HuH-7.5 (cell line): ENCODE results near the gene PPIL6.
A peak's percentile ranks its signal among the peaks of the same experiment; 100 is the strongest.
"Not testable (repeated sequence)": the region's sequence is repeated elsewhere in the genome, so short reads cannot be mapped to it uniquely, and the experiment has no call there.

Source experiments
- DNase-seq: peaks from one replicate; pipeline ENCODE4 v3.0.0; 2011; ENCODE audit warnings: low spot score

PPIL6 gene

GRCh38 chr6:109396046-109396718, 44.2 kb downstream of the PPIL6 start:
- no peak for DNase-seq

GRCh38 chr6:109393886-109394281, 46.5 kb downstream of the PPIL6 start:
- no peak for DNase-seq

- no peak for DNase-seq
Observed at GRCh38 chr6:109393157-109393885, 47.1 kb downstream of the PPIL6 start.

- no peak for DNase-seq
Observed at GRCh38 chr6:109389650-109390274, 50.7 kb downstream of the PPIL6 start.

GRCh38 chr6:109388265-109388664, 52.2 kb downstream of the PPIL6 start:
- no peak for DNase-seq

GRCh38 chr6:109383438-109383940, 56.9 kb downstream of the PPIL6 start:
- no peak for DNase-seq

GRCh38 chr6:109382576-109383437, 57.6 kb downstream of the PPIL6 start:
- DNase-seq = peak; percentile 86

- DNase-seq = peak; percentile 91
Observed at GRCh38 chr6:109381747-109382575, 58.5 kb downstream of the PPIL6 start, which contains the start of gene CD164. TSS of gene CD164 (minus strand) at chr6:109382467. CDS start at chr6:109382378, 89 bp downstream.

- DNase-seq = peak; percentile 27
Observed at GRCh38 chr6:109381061-109381746, 59.2 kb downstream of the PPIL6 start.

GRCh38 chr6:109379711-109380110, 60.7 kb downstream of the PPIL6 start:
- DNase-seq = peak; percentile 14

- DNase-seq = no peak
Observed at GRCh38 chr6:109377717-109378116, 62.7 kb downstream of the PPIL6 start.

GRCh38 chr6:109374326-109374892, 66.0 kb downstream of the PPIL6 start:
- DNase-seq = no peak

GRCh38 chr6:109373762-109374161, 66.7 kb downstream of the PPIL6 start:
- DNase-seq = no peak

GRCh38 chr6:109373331-109373730, 67.1 kb downstream of the PPIL6 start:
- no peak for DNase-seq

- DNase-seq = no peak
Observed at GRCh38 chr6:109372130-109372529, 68.3 kb downstream of the PPIL6 start.

GRCh38 chr6:109370792-109371191, 69.6 kb downstream of the PPIL6 start:
- DNase-seq = no peak

GRCh38 chr6:109370336-109370735, 70.1 kb downstream of the PPIL6 start:
- DNase-seq = no peak

GRCh38 chr6:109369728-109370127, 70.7 kb downstream of the PPIL6 start:
- DNase-seq = no peak

- DNase-seq = not testable (repeated sequence)
Observed at GRCh38 chr6:109364382-109365078, 75.9 kb downstream of the PPIL6 start.
